Pancreas (tissue), 10 donors: ENCODE results near the gene TTC39B. TPM values are rescaled to one million over a fixed set of nuclear protein-coding genes. Genes with fewer than 3 reads are reported as not detected.
A peak's percentile ranks its signal among the peaks of the same experiment; 100 is the strongest.

Experiments
- ATAC-seq, 4 donors: fragments of 200-7000 bp; cut with Tn5 transposase; one replicate each; pipeline versions ENCODE4 v1.8.0 to v1.9.1; 2020; ENCODE audit warnings: mild to moderate bottlenecking in 4 of 4, moderate library complexity in 4 of 4
- DNase-seq, 6 donors: peaks; one replicate each; pipeline ENCODE4 v3.0.0-alpha.2; 2020
- FAIRE-seq: peaks from 2 replicates; lab custom pipeline; 2012; peaks lifted over from hg19 to GRCh38; lab: Jason Lieb, UNC
- H3K27ac ChIP-seq, 4 donors: fragments of 200-600 bp; sonication (generic); 1 replicate in 3 of 4; 2 replicates in 1 of 4; pipeline versions ENCODE4 v1.5.0 to v1.8.0; 2020
- H3K27me3 ChIP-seq, 4 donors: fragments of 200-600 bp; one replicate each; pipeline ENCODE4 v1.8.0; 2021
- H3K36me3 ChIP-seq, 3 donors: fragments of 200-600 bp; sonication (generic) in 1 of 3; one replicate each; pipeline versions ENCODE4 v1.5.0 to v1.8.0; 2020 to 2021
- H3K4me1 ChIP-seq, 3 donors: fragments of 200-600 bp; one replicate each; pipeline ENCODE4 v1.8.0; 2021
- H3K4me3 ChIP-seq, 4 donors: fragments of 200-600 bp; sonication (generic) in 2 of 4; one replicate each; pipeline versions ENCODE4 v1.5.0 to v1.8.0; 2020 to 2021
- H3K9me3 ChIP-seq, 4 donors: fragments of 200-600 bp; one replicate each; pipeline ENCODE4 v1.8.0; 2021
- CTCF ChIP-seq, 4 donors: fragments of 200-600 bp; sonication (generic) in 3 of 4; IDR thresholded peaks; one replicate each; pipeline versions ENCODE4 v1.5.0 to v1.8.0; 2021; ENCODE audit warnings: antibody characterized with exemption in 4 of 4
- WGBS, 2 donors: extraction: QIAGEN DNeasy Blood & Tissue Kit; methylation state at CpG; one replicate each; pipeline ENCODE4 v1.1.7; 2013; 5-methylcytosine and 5-hydroxymethylcytosine counted together
- intact Hi-C, 3 donors: fragments of 100-400 bp; cut with DNase I; formaldehyde crosslinking; loops; one replicate each; pipeline versions ENCODE4 v1.11.1 to v1.14.2; 2022
- polyA plus RNA-seq, 2 donors: library from polyadenylated mRNA; stranded (reverse); fragments of 200-250 nt; gene quantifications; one replicate each; pipeline ENCODE4 v1.2.3, GENCODE V29; 2013
- total RNA-seq, 6 donors: library from RNA; stranded (reverse); fragmentation: NEBNext Ultra II Directional in 4 of 6; extraction: Animal tissue kit (Norgen Biotek cat#: 25700) in 4 of 6; gene quantifications; one replicate each; pipeline versions ENCODE4 v1.2.1 to v1.2.4, GENCODE V29; 2021 to 2023
- donor health status: healthy with polysubstance abuse.
- donor health status: DM: no; HTN: no; CAD: no; lungs with moderate emphysema.
- donor health status: DM: no; HTN: no; CAD: no.
- donor health status: control.
- donor health status: control.
- donor health status: Bipolar disorder and iron deficiency.
- donor health status: DM: yes; HTN: yes; CAD: no.
- donor health status: DM: no; HTN: no; CAD: no.
- donor health status: DM: no; HTN: no; CAD: no.
- donor health status: DM: yes; HTN: yes; CAD: no.

Gene TTC39B
- total RNA-seq (10 to 100 TPM in 2 of 6 donors, 1 to 10 TPM in 4; 3.7 to 12.1 (median 6.1) TPM), polyA plus RNA-seq (1 to 10 TPM; 1.5 to 2.2 TPM)

- 0 to 1% methylated on average over 40 to 67 of the region's 67 CpGs for WGBS, 2 donors
- peak within 1 kb of the TSS; percentile 70 to 83 (median 78) for H3K27ac ChIP-seq
- H3K27me3 ChIP-seq: no peaks in the 10 kb centered on the region
- no peak for FAIRE-seq
- peaks cover 4 to 6% (median 6%) of the 10 kb centered on the region in 3 donors for H3K4me1 ChIP-seq
- intact Hi-C loops: no loop called here
- no peak for TF ChIP-seq CTCF (IDR thresholded peaks at IDR 0.05)
- H3K36me3 ChIP-seq: no peaks in the 10 kb centered on the region
- peak within 1 kb of the TSS; percentile 64 to 96 (median 84) for H3K4me3 ChIP-seq
- H3K9me3 ChIP-seq: no peaks in the 10 kb centered on the region
- peak; percentile 92 to 97 (median 94) for ATAC-seq
- peak; percentile 94 to 97 (median 96) for DNase-seq
These were observed at the start of gene TTC39B for GRCh38 chr9:15306757-15307522. Gene TTC39B (minus strand): TSS chr9:15307216. CDS start chr9:15307125, 91 bp downstream.

- intact Hi-C loops: no loop called here
These were observed 48.7 kb upstream of the TTC39B start for GRCh38 chr9:15355669-15356068.

GRCh38 chr9:15354713-15355112 is 47.7 kb upstream of the TTC39B start:
- Histone ChIP-seq H3K27me3 (no peaks in the 10 kb centered on the region), H3K9me3 (no peaks in the 10 kb centered on the region), H3K27ac (no peak overlapping the region), H3K4me1 (no peaks in the 10 kb centered on the region), H3K36me3 (no peaks in the 10 kb centered on the region), H3K4me3 (no peak overlapping the region)
- no peak for TF ChIP-seq CTCF (IDR thresholded peaks at IDR 0.05)
- intact Hi-C loops: no loop called here
- DNase-seq: no peak
- WGBS, 2 donors: 66 to 77% methylated on average over 3 of the region's 3 CpGs
- ATAC-seq: no peak
- FAIRE-seq: no peak

More at GRCh38 chr9:15355669-15356068, 48.7 kb upstream of the TTC39B start:
- no peak for TF ChIP-seq CTCF (IDR thresholded peaks at IDR 0.05)
- WGBS, 2 donors: 90% methylated on average over 6 of the region's 6 CpGs
- H3K27ac ChIP-seq: no peak overlapping the region
- FAIRE-seq: no peak
- H3K36me3 ChIP-seq: no peaks in the 10 kb centered on the region
- no peaks in the 10 kb centered on the region for H3K27me3 ChIP-seq
- no peaks in the 10 kb centered on the region for H3K9me3 ChIP-seq
- H3K4me1 ChIP-seq: no peaks in the 10 kb centered on the region
- H3K4me3 ChIP-seq: no peak overlapping the region
- ATAC-seq: no peak
- DNase-seq: no peak

- DNase-seq: no peak
These were observed 46.9 kb upstream of the TTC39B start for GRCh38 chr9:15353892-15354291.

More at GRCh38 chr9:15353892-15354291, 46.9 kb upstream of the TTC39B start:
- H3K27ac ChIP-seq: no peak overlapping the region
- FAIRE-seq (no peak), ATAC-seq (no peak)
- no peak overlapping the region for H3K4me3 ChIP-seq
- intact Hi-C loops: no loop called here
- WGBS, 2 donors: 82 to 95% methylated on average over 4 of the region's 4 CpGs
- H3K9me3 ChIP-seq: no peaks in the 10 kb centered on the region
- H3K4me1 ChIP-seq: no peaks in the 10 kb centered on the region
- no peaks in the 10 kb centered on the region for H3K36me3 ChIP-seq
- H3K27me3 ChIP-seq: no peaks in the 10 kb centered on the region
- TF ChIP-seq CTCF (IDR thresholded peaks at IDR 0.05): no peak
